Mucosa of gallbladder (tissue), 1 donor: Measurements from ENCODE around the gene CADPS2. TPM values are rescaled to one million over a fixed set of nuclear protein-coding genes. Genes with fewer than 3 reads are reported as not detected.

Source experiments
- DNase-seq: peaks from one replicate; pipeline ENCODE4 v3.0.0-alpha.2; 2020; ENCODE audit warnings: low spot score
- total RNA-seq: library from RNA; stranded (reverse); gene quantifications from one replicate; pipeline ENCODE4 v1.2.1, GENCODE V29; 2021
- donor health status: DM: no; HTN: no; CAD: no.

CADPS2 gene
- total RNA-seq, 1 donor from 2014 or later, result 38.4 TPM

- DNase-seq, result no peak
Observed at GRCh38 chr7:122770686-122771335, 115.4 kb downstream of the CADPS2 start.

GRCh38 chr7:122768827-122769226, 117.4 kb downstream of the CADPS2 start:
- no peak for DNase-seq

- no peak for DNase-seq
Observed at GRCh38 chr7:122767339-122767738, 118.9 kb downstream of the CADPS2 start.

GRCh38 chr7:122766593-122766992, 119.7 kb downstream of the CADPS2 start:
- DNase-seq, result no peak

GRCh38 chr7:122764902-122765301, 121.4 kb downstream of the CADPS2 start:
- DNase-seq, result no peak

- DNase-seq, result no peak
Observed at GRCh38 chr7:122764020-122764419, 122.2 kb downstream of the CADPS2 start.

- DNase-seq, result no peak
Observed at GRCh38 chr7:122762071-122762470, 124.2 kb downstream of the CADPS2 start.

GRCh38 chr7:122758501-122758900, 127.8 kb downstream of the CADPS2 start:
- DNase-seq, result no peak

- DNase-seq, result no peak
Observed at GRCh38 chr7:122756860-122757259, 129.4 kb downstream of the CADPS2 start.

- no peak for DNase-seq
Observed at GRCh38 chr7:122755696-122756095, 130.6 kb downstream of the CADPS2 start.

GRCh38 chr7:122752583-122752982, 133.7 kb downstream of the CADPS2 start:
- DNase-seq, result no peak

- DNase-seq, result no peak
Observed at GRCh38 chr7:122750389-122750788, 135.9 kb downstream of the CADPS2 start.

- DNase-seq, result no peak
Observed at GRCh38 chr7:122748195-122748594, 138.1 kb downstream of the CADPS2 start.

- DNase-seq, result no peak
Observed at GRCh38 chr7:122746948-122747347, 139.3 kb downstream of the CADPS2 start.

GRCh38 chr7:122743211-122743610, 143.0 kb downstream of the CADPS2 start:
- no peak for DNase-seq

GRCh38 chr7:122738947-122739346, 147.3 kb downstream of the CADPS2 start:
- no peak for DNase-seq

- DNase-seq, result no peak
Observed at GRCh38 chr7:122736183-122736582, 150.1 kb downstream of the CADPS2 start.

GRCh38 chr7:122727759-122728158, 158.5 kb downstream of the CADPS2 start:
- DNase-seq, result no peak

- DNase-seq, result no peak
Observed at GRCh38 chr7:122727354-122727753, 158.9 kb downstream of the CADPS2 start.

GRCh38 chr7:122726881-122727280, 159.4 kb downstream of the CADPS2 start:
- no peak for DNase-seq

- DNase-seq, result no peak
Observed at GRCh38 chr7:122724366-122724765, 161.9 kb downstream of the CADPS2 start.

GRCh38 chr7:122719010-122719578, 167.2 kb downstream of the CADPS2 start:
- DNase-seq, result no peak

- DNase-seq, result no peak
Observed at GRCh38 chr7:122717356-122718089, 168.7 kb downstream of the CADPS2 start.
